ENCODE measurements around the gene ZNF664. TPM values are rescaled to one million over a fixed set of nuclear protein-coding genes. Genes with fewer than 3 reads are reported as not detected.

Gene ZNF664
- total RNA-seq, result 10 to 100 TPM; 16.3 to 41.5 (median 25.7) TPM

GRCh38 chr12:123972457-123973401 lies at the start of gene ZNF664, which contains the start of gene CCDC92:
Gene ZNF664 (plus strand): TSS chr12:123973215. CDS start chr12:124012145, 38,930 bp downstream.
Gene CCDC92 (minus strand): TSS chr12:123972831. CDS start chr12:123944305, 28,526 bp downstream.
- intact Hi-C loops (cut with DNase I; ENCODE audit: low total_unique reads), result no loop called here
- WGBS, 2 donors, result 0% methylated on average over 18 to 19 of the region's 138 CpGs

GRCh38 chr12:123923927-123924326 lies 49.1 kb upstream of the ZNF664 start:
- 71 to 79% methylated on average over 7 of the region's 7 CpGs for WGBS, 2 donors
- intact Hi-C loops (cut with DNase I; ENCODE audit: low total_unique reads), result no loop called here
- DNase-seq (ENCODE audit: low spot score in 2 of 2), result no peak
- no peak overlapping the region for H3K4me3 ChIP-seq (ENCODE audit: low read depth, poor library complexity, severe bottlenecking)
- no peak for TF ChIP-seq CTCF (IDR thresholded peaks at IDR 0.05)
- no peak for TF ChIP-seq POLR2A (IDR thresholded peaks at IDR 0.05)

More at GRCh38 chr12:123972457-123973401, at the start of gene ZNF664, which contains the start of gene CCDC92:
- TF ChIP-seq POLR2A (IDR thresholded peaks at IDR 0.05) (no peak), CTCF (IDR thresholded peaks at IDR 0.05) (no peak)
- DNase-seq (ENCODE audit: low spot score in 2 of 2), result peak; percentile 79 to 97
- peak within 1 kb of the TSS; percentile 78 for H3K4me3 ChIP-seq (ENCODE audit: low read depth, poor library complexity, severe bottlenecking)

- no peak for DNase-seq (ENCODE audit: low spot score in 2 of 2)
- WGBS, 2 donors, result 94% methylated on average over 4 of the region's 4 CpGs
- intact Hi-C loops (cut with DNase I; ENCODE audit: low total_unique reads), result no loop called here
- no peak overlapping the region for H3K4me3 ChIP-seq (ENCODE audit: low read depth, poor library complexity, severe bottlenecking)
- TF ChIP-seq POLR2A (IDR thresholded peaks at IDR 0.05), result no peak
- TF ChIP-seq CTCF (IDR thresholded peaks at IDR 0.05), result no peak
Measured at GRCh38 chr12:123924539-123924938, 48.5 kb upstream of the ZNF664 start.

- no peak for DNase-seq (ENCODE audit: low spot score in 2 of 2)
- intact Hi-C loops (cut with DNase I; ENCODE audit: low total_unique reads), result no loop called here
- H3K4me3 ChIP-seq (ENCODE audit: low read depth, poor library complexity, severe bottlenecking), result no peak overlapping the region
- TF ChIP-seq POLR2A (IDR thresholded peaks at IDR 0.05) (no peak), CTCF (IDR thresholded peaks at IDR 0.05) (no peak)
- 83% methylated on average over 13 to 14 of the region's 15 CpGs for WGBS, 2 donors
Measured at GRCh38 chr12:123928274-123928865, 44.6 kb upstream of the ZNF664 start.

GRCh38 chr12:123928897-123929296 lies 44.1 kb upstream of the ZNF664 start:
- TF ChIP-seq CTCF (IDR thresholded peaks at IDR 0.05) (no peak), POLR2A (IDR thresholded peaks at IDR 0.05) (no peak)
- WGBS, 2 donors, result 76 to 83% methylated on average over 7 of the region's 7 CpGs
- DNase-seq (ENCODE audit: low spot score in 2 of 2), result no peak
- H3K4me3 ChIP-seq (ENCODE audit: low read depth, poor library complexity, severe bottlenecking), result no peak overlapping the region
- intact Hi-C loops (cut with DNase I; ENCODE audit: low total_unique reads), result no loop called here

All from lower leg skin (tissue), 4 donors.